ENCODE measurements around the gene IQCH.

IQCH gene

GRCh38 chr15:67521783-67522568, 267.4 kb downstream of the IQCH start:
- peak; percentile 90 for DNase-seq (ENCODE audit: low read depth)
- peak overlapping the region; percentile 71 for H3K4me3 ChIP-seq (ENCODE audit: low read depth, low read length)
- TF ChIP-seq CTCF (IDR thresholded peaks at IDR 0.05; ENCODE audit: control insufficient read depth, extremely low read depth, insufficient read depth), result no peak

- DNase-seq (ENCODE audit: low read depth), result no peak
- no peak overlapping the region for H3K4me3 ChIP-seq (ENCODE audit: low read depth, low read length)
- TF ChIP-seq CTCF (IDR thresholded peaks at IDR 0.05; ENCODE audit: control insufficient read depth, extremely low read depth, insufficient read depth), result no peak
Measured at GRCh38 chr15:67523330-67523729, 268.7 kb downstream of the IQCH start.

GRCh38 chr15:67524235-67524634, 269.6 kb downstream of the IQCH start:
- TF ChIP-seq CTCF (IDR thresholded peaks at IDR 0.05; ENCODE audit: control insufficient read depth, extremely low read depth, insufficient read depth), result no peak
- no peak for DNase-seq (ENCODE audit: low read depth)
- H3K4me3 ChIP-seq (ENCODE audit: low read depth, low read length), result no peak overlapping the region

DNA sequence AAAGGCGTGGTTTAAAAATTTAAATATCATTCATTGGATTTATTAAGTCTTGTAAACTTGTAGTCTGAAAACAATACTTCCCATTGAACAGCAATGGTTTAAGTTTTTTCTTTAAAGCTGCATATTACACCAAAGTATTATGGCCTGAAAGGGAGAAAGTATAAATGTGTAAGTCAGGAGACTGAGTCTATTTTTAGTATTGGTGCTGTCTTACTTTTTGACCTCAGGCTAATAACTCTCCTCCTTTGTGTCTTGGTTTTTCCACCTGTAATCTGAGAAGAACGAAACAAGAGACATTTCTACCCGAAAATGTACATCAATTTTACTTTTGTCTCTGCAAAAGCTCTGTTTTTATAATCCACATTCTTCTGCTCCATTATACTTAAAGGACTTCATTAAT, 273.9 kb downstream of the IQCH start:
- no peak for DNase-seq (ENCODE audit: low read depth)
- TF ChIP-seq CTCF (IDR thresholded peaks at IDR 0.05; ENCODE audit: control insufficient read depth, extremely low read depth, insufficient read depth), result no peak
- H3K4me3 ChIP-seq (ENCODE audit: low read depth, low read length), result no peak overlapping the region

- no peak overlapping the region for H3K4me3 ChIP-seq (ENCODE audit: low read depth, low read length)
- no peak for TF ChIP-seq CTCF (IDR thresholded peaks at IDR 0.05; ENCODE audit: control insufficient read depth, extremely low read depth, insufficient read depth)
- no peak for DNase-seq (ENCODE audit: low read depth)
Measured at GRCh38 chr15:67531379-67531914, 276.9 kb downstream of the IQCH start.

DNA sequence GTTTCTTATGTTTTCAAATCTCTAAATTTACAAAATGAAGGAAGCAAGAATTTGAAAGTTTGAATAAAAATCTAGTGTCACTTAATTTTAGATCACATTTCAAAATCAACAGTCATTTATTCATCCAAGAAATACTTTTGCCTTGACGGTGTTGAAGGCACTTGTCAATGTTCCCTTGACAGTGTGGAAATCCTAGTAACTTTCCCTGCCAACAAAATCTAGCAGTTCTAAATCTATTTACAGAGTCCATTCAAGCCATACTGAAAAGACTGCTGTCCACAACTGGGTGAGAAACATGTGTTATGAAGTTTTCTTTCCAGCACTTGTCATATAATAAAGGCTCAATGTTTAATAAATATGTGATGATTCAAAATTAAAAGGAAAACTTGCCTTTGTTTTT, 279.3 kb downstream of the IQCH start:
- TF ChIP-seq CTCF (IDR thresholded peaks at IDR 0.05; ENCODE audit: control insufficient read depth, extremely low read depth, insufficient read depth), result no peak
- no peak overlapping the region for H3K4me3 ChIP-seq (ENCODE audit: low read depth, low read length)
- no peak for DNase-seq (ENCODE audit: low read depth)

- DNase-seq (ENCODE audit: low read depth), result no peak
- no peak for TF ChIP-seq CTCF (IDR thresholded peaks at IDR 0.05; ENCODE audit: control insufficient read depth, extremely low read depth, insufficient read depth)
- no peak overlapping the region for H3K4me3 ChIP-seq (ENCODE audit: low read depth, low read length)
Measured at GRCh38 chr15:67534360-67534759, 279.8 kb downstream of the IQCH start.
